Trophoblast cell (in vitro differentiated cells and primary cell): ENCODE measurements around the gene KLHL41.
"Not testable (repeated sequence)": the region's sequence is repeated elsewhere in the genome, so short reads cannot be mapped to it uniquely, and the experiment has no call there.

Experiments used
- DNase-seq, 2 donors: peaks; one replicate each; pipeline ENCODE4 v3.0.0-alpha.2; 2016
- H2AFZ ChIP-seq: 2 replicates; pipeline ENCODE4 v1.6.1; 2013; ENCODE audit warnings: low read length, moderate library complexity, mild to moderate bottlenecking; ENCODE audit not compliant: insufficient read depth, poor library complexity
- H2AK5ac ChIP-seq: 2 replicates; pipeline ENCODE4 v1.6.1; 2013; ENCODE audit warnings: mild to moderate bottlenecking, low read length
- H2BK120ac ChIP-seq: 2 replicates; pipeline ENCODE4 v1.6.1; 2013; ENCODE audit warnings: low read length, mild to moderate bottlenecking, moderate library complexity; ENCODE audit not compliant: insufficient read depth, poor library complexity
- H2BK12ac ChIP-seq: 2 replicates; pipeline ENCODE4 v1.6.1; 2013; ENCODE audit warnings: mild to moderate bottlenecking, low read length, moderate library complexity
- H2BK5ac ChIP-seq: 2 replicates; pipeline ENCODE4 v1.6.1; 2013; ENCODE audit warnings: low read length, low read depth, moderate library complexity, mild to moderate bottlenecking; ENCODE audit not compliant: poor library complexity
- H3K14ac ChIP-seq: 2 replicates; pipeline ENCODE4 v1.6.1; 2013; ENCODE audit warnings: mild to moderate bottlenecking, low read length
- H3K18ac ChIP-seq: 2 replicates; pipeline ENCODE4 v1.6.1; 2013; ENCODE audit warnings: mild to moderate bottlenecking, low read length
- H3K23ac ChIP-seq: 2 replicates; pipeline ENCODE4 v1.6.1; 2013; ENCODE audit warnings: low read length
- H3K27ac ChIP-seq: 2 replicates; pipeline ENCODE4 v1.5.1; 2013; ENCODE audit warnings: low read depth, mild to moderate bottlenecking, inconsistent platforms, low read length, moderate library complexity
- H3K27me3 ChIP-seq: 2 replicates; pipeline ENCODE4 v1.6.1; 2013; ENCODE audit warnings: inconsistent platforms, mild to moderate bottlenecking, low read length, moderate library complexity; ENCODE audit not compliant: insufficient read depth
- H3K36me3 ChIP-seq, 2 experiments: 1 replicate in 1 of 2; 2 replicates in 1 of 2; pipeline ENCODE4 v1.6.1; 2013; ENCODE audit warnings: low read length in 2 of 2, mild to moderate bottlenecking in 2 of 2, moderate library complexity in 1 of 2; ENCODE audit not compliant: insufficient read depth in 2 of 2, control insufficient read depth in 1 of 2
- H3K4ac ChIP-seq: 2 replicates; pipeline ENCODE4 v1.6.1; 2013; ENCODE audit warnings: low read depth, mild to moderate bottlenecking, low read length, moderate library complexity
- H3K4me1 ChIP-seq, 2 experiments: 1 replicate in 1 of 2; 2 replicates in 1 of 2; pipeline ENCODE4 v1.6.1; 2013; ENCODE audit warnings: low read length in 2 of 2, mild to moderate bottlenecking in 2 of 2, moderate library complexity in 1 of 2; ENCODE audit not compliant: insufficient read depth in 2 of 2, control insufficient read depth in 1 of 2
- H3K4me2 ChIP-seq: 2 replicates; pipeline ENCODE4 v1.6.1; 2013; ENCODE audit warnings: inconsistent platforms, mild to moderate bottlenecking, low read length, moderate library complexity
- H3K4me3 ChIP-seq: 2 replicates; pipeline ENCODE4 v1.5.1; 2013; ENCODE audit warnings: mild to moderate bottlenecking, low read depth, low read length, inconsistent platforms
- H3K79me1 ChIP-seq: one replicate; pipeline ENCODE4 v1.6.1; 2013; ENCODE audit warnings: low read length
- H3K79me2 ChIP-seq: 2 replicates; pipeline ENCODE4 v1.6.1; 2013; ENCODE audit warnings: low read length, mild to moderate bottlenecking; ENCODE audit not compliant: control insufficient read depth, insufficient read depth, poor library complexity
- H3K9ac ChIP-seq: 2 replicates; pipeline ENCODE4 v1.6.1; 2013; ENCODE audit warnings: mild to moderate bottlenecking, low read length
- H3K9me3 ChIP-seq: 2 replicates; pipeline ENCODE4 v1.6.1; 2013; ENCODE audit warnings: low read depth, mild to moderate bottlenecking, control low read depth, inconsistent platforms, low read length; ENCODE audit not compliant: insufficient read depth
- H4K12ac ChIP-seq: 2 replicates; pipeline ENCODE4 v1.6.1; 2013; ENCODE audit warnings: low read depth, mild to moderate bottlenecking, low read length, moderate library complexity
- H4K8ac ChIP-seq: 2 replicates; pipeline ENCODE4 v1.6.1; 2013; ENCODE audit warnings: low read depth, mild to moderate bottlenecking, low read length, moderate library complexity
- H4K91ac ChIP-seq: one replicate; pipeline ENCODE4 v1.6.1; 2013; ENCODE audit warnings: low read depth, mild to moderate bottlenecking, low read length, moderate library complexity
- WGBS: extraction: QIAGEN DNeasy Blood & Tissue Kit; methylation state at CpG from one replicate; pipeline ENCODE4 v1.1.7; 2013; ENCODE audit warnings: missing lambda C conversion rate; ENCODE audit not compliant: insufficient read length, insufficient coverage; ENCODE audit errors: extremely low coverage; 5-methylcytosine and 5-hydroxymethylcytosine counted together

KLHL41 gene

GRCh38 chr2:169526451-169526850 is 16.9 kb downstream of the KLHL41 start:
- H3K14ac ChIP-seq: no peak overlapping the region
- H4K8ac ChIP-seq: no peak overlapping the region
- H2BK120ac ChIP-seq: no peak overlapping the region
- H3K9ac ChIP-seq: no peak overlapping the region
- no peak overlapping the region for H4K91ac ChIP-seq
- H3K4ac ChIP-seq: no peak overlapping the region
- H3K79me1 ChIP-seq: no peaks in the 10 kb centered on the region
- H2AK5ac ChIP-seq: no peak overlapping the region
- peaks cover 0 to 3% of the 10 kb centered on the region in 2 experiments for H3K36me3 ChIP-seq
- no peak overlapping the region for H2AFZ ChIP-seq
- H3K18ac ChIP-seq: no peak overlapping the region
- no peak for DNase-seq
- no peak overlapping the region for H3K4me2 ChIP-seq
- no peak overlapping the region for H3K23ac ChIP-seq
- no peak overlapping the region for H2BK5ac ChIP-seq
- H3K27me3 ChIP-seq: no peaks in the 10 kb centered on the region
- H3K79me2 ChIP-seq: no peaks in the 10 kb centered on the region
- H2BK12ac ChIP-seq: no peak overlapping the region
- H3K4me1 ChIP-seq: no peaks in the 10 kb centered on the region
- no peaks in the 10 kb centered on the region for H3K9me3 ChIP-seq
- H3K27ac ChIP-seq: no peak overlapping the region
- no peak overlapping the region for H4K12ac ChIP-seq
- no peak overlapping the region for H3K4me3 ChIP-seq

DNA sequence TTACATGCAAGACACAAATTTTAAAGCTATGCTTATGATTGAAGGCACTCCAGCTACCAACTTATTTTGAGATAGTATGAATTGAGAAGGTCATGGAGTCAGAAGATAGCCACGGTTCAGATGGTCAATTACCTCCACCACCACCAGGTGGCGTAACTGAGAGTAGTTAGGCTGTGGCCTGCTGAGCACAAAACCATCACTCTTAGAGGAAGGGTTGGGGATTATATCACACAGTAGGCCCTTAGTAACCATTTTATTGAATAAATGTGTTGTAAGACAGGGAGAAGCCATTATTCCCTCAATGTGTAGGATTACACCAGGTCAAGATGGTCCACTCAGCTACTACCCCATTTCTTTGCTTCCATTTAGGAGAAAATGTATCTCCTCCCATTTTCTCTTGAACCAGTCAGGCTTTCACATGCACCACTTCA is 18.8 kb downstream of the KLHL41 start:
- H3K9ac ChIP-seq: no peak overlapping the region
- H3K4me1 ChIP-seq: no peaks in the 10 kb centered on the region
- no peak overlapping the region for H2AFZ ChIP-seq
- H3K4ac ChIP-seq: no peak overlapping the region
- no peak overlapping the region for H3K14ac ChIP-seq
- H3K9me3 ChIP-seq: no peaks in the 10 kb centered on the region
- no peak overlapping the region for H3K27ac ChIP-seq
- peaks cover 0 to 3% of the 10 kb centered on the region in 2 experiments for H3K36me3 ChIP-seq
- H3K79me1 ChIP-seq: no peaks in the 10 kb centered on the region
- no peak overlapping the region for H4K8ac ChIP-seq
- no peak overlapping the region for H4K12ac ChIP-seq
- H2BK5ac ChIP-seq: no peak overlapping the region
- no peak overlapping the region for H3K4me3 ChIP-seq
- no peak overlapping the region for H3K23ac ChIP-seq
- no peaks in the 10 kb centered on the region for H3K27me3 ChIP-seq
- H2BK12ac ChIP-seq: no peak overlapping the region
- no peak overlapping the region for H3K18ac ChIP-seq
- no peak overlapping the region for H2BK120ac ChIP-seq
- peak; percentile 64 to 91 for DNase-seq
- no CpG with 5 or more reads among the region's 2 CpGs for WGBS
- no peaks in the 10 kb centered on the region for H3K79me2 ChIP-seq
- H3K4me2 ChIP-seq: no peak overlapping the region
- no peak overlapping the region for H4K91ac ChIP-seq
- H2AK5ac ChIP-seq: no peak overlapping the region

GRCh38 chr2:169539460-169539859 is 30.0 kb downstream of the KLHL41 start:
- DNase-seq, H3K9me3 ChIP-seq, H3K4me2 ChIP-seq, H2AK5ac ChIP-seq, H3K4me1 ChIP-seq, H2BK5ac ChIP-seq, H3K23ac ChIP-seq, H3K27ac ChIP-seq, H3K18ac ChIP-seq, H3K36me3 ChIP-seq, H3K4ac ChIP-seq, H2BK12ac ChIP-seq, H3K79me2 ChIP-seq, H4K12ac ChIP-seq, H3K27me3 ChIP-seq, H4K91ac ChIP-seq, H3K79me1 ChIP-seq, H2AFZ ChIP-seq, H3K14ac ChIP-seq, H3K4me3 ChIP-seq, H3K9ac ChIP-seq, H4K8ac ChIP-seq, H2BK120ac ChIP-seq: not testable (repeated sequence)
- no CpG with 5 or more reads among the region's 2 CpGs for WGBS

- Histone ChIP-seq H3K9ac (no peak overlapping the region), H3K4ac (no peak overlapping the region), H3K4me1 (no peaks in the 10 kb centered on the region), H2AFZ (no peak overlapping the region), H3K4me2 (no peak overlapping the region), H3K27ac (no peak overlapping the region), H2AK5ac (no peak overlapping the region), H3K9me3 (no peaks in the 10 kb centered on the region), H4K12ac (no peak overlapping the region), H3K4me3 (no peak overlapping the region), H3K36me3 (peaks cover 3 to 5% of the 10 kb centered on the region in 2 experiments), H3K79me2 (no peaks in the 10 kb centered on the region), H3K27me3 (no peaks in the 10 kb centered on the region), H2BK120ac (no peak overlapping the region), H2BK5ac (no peak overlapping the region), H3K23ac (no peak overlapping the region), H2BK12ac (no peak overlapping the region), H4K8ac (no peak overlapping the region), H3K79me1 (no peaks in the 10 kb centered on the region), H4K91ac (no peak overlapping the region), H3K14ac (no peak overlapping the region), H3K18ac (no peak overlapping the region)
- DNase-seq: no peak
- no CpG with 5 or more reads among the region's 2 CpGs for WGBS
These were observed 30.6 kb downstream of the KLHL41 start for GRCh38 chr2:169540146-169540545.
